DND-41 (cell line): ENCODE measurements around the gene FBXW5.

Source experiments
- ATAC-seq: fragments of 200-7000 bp; cut with Tn5 transposase; 3 replicates; pipeline ENCODE4 v1.9.1; 2021; ENCODE audit warnings: low read depth; ENCODE audit not compliant: insufficient read depth
- DNase-seq: peaks from one replicate; pipeline ENCODE4 v3.0.0-alpha.2; 2020
- H2AFZ ChIP-seq: 2 replicates; pipeline ENCODE4 v1.6.0; 2012; ENCODE audit warnings: low read depth, low read length
- H3K27ac ChIP-seq: 2 replicates; pipeline ENCODE4 v1.5.1; 2012; ENCODE audit warnings: low read length, inconsistent platforms
- H3K27me3 ChIP-seq: fragments of 200-600 bp; sonication (generic); 2 replicates; pipeline ENCODE4 v1.6.0; 2012; ENCODE audit warnings: low read length, mild to moderate bottlenecking, inconsistent platforms; ENCODE audit not compliant: insufficient read depth, poor library complexity
- H3K36me3 ChIP-seq: 2 replicates; pipeline ENCODE4 v1.5.1; 2012; ENCODE audit warnings: low read length, inconsistent platforms; ENCODE audit not compliant: insufficient read depth
- H3K4me1 ChIP-seq: 2 replicates; pipeline ENCODE4 v1.5.1; 2012; ENCODE audit warnings: mild to moderate bottlenecking, low read length; ENCODE audit not compliant: insufficient read depth
- H3K4me2 ChIP-seq: 2 replicates; pipeline ENCODE4 v1.6.0; 2012; ENCODE audit warnings: mild to moderate bottlenecking, moderate library complexity, low read length, inconsistent platforms; ENCODE audit not compliant: insufficient read depth
- H3K4me3 ChIP-seq, 2 experiments: fragments of 200-600 bp in 1 of 2; shearing (Covaris generic) in 1 of 2; 2 replicates each; pipeline ENCODE4 v1.5.1; 2012 to 2016; ENCODE audit warnings: inconsistent platforms in 2 of 2, low read length in 2 of 2, mild to moderate bottlenecking in 2 of 2, low read depth in 1 of 2, moderate library complexity in 1 of 2
- H3K79me2 ChIP-seq: 2 replicates; pipeline ENCODE4 v1.6.0; 2012; ENCODE audit warnings: low read length, inconsistent platforms; ENCODE audit not compliant: insufficient read depth
- H3K9ac ChIP-seq: 2 replicates; pipeline ENCODE4 v1.6.0; 2012; ENCODE audit warnings: low read depth, mild to moderate bottlenecking, inconsistent platforms, low read length, moderate library complexity
- H3K9me3 ChIP-seq: 2 replicates; pipeline ENCODE4 v1.5.1; 2012; ENCODE audit warnings: low read length, moderate library complexity, mild to moderate bottlenecking, inconsistent platforms; ENCODE audit not compliant: insufficient read depth, severe bottlenecking
- H4K20me1 ChIP-seq: 2 replicates; pipeline ENCODE4 v1.6.0; 2012; ENCODE audit warnings: low read length; ENCODE audit not compliant: insufficient read depth
- CTCF ChIP-seq: IDR thresholded peaks from 2 replicates; pipeline ENCODE4 v1.5.1; 2012; ENCODE audit warnings: borderline replicate concordance, low read length, moderate library complexity, mild to moderate bottlenecking; ENCODE audit not compliant: poor library complexity, severe bottlenecking; ENCODE audit errors: extremely low read depth
- EZH2 ChIP-seq: IDR thresholded peaks from 3 replicates; pipeline ENCODE4 v1.6.1; 2012; ENCODE audit warnings: borderline replicate concordance, low read depth, mild to moderate bottlenecking, moderate library complexity, low read length, inconsistent platforms; ENCODE audit not compliant: severe bottlenecking

FBXW5 gene, protein sequence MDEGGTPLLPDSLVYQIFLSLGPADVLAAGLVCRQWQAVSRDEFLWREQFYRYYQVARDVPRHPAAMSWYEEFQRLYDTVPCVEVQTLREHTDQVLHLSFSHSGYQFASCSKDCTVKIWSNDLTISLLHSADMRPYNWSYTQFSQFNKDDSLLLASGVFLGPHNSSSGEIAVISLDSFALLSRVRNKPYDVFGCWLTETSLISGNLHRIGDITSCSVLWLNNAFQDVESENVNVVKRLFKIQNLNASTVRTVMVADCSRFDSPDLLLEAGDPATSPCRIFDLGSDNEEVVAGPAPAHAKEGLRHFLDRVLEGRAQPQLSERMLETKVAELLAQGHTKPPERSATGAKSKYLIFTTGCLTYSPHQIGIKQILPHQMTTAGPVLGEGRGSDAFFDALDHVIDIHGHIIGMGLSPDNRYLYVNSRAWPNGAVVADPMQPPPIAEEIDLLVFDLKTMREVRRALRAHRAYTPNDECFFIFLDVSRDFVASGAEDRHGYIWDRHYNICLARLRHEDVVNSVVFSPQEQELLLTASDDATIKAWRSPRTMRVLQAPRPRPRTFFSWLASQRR

DNA sequence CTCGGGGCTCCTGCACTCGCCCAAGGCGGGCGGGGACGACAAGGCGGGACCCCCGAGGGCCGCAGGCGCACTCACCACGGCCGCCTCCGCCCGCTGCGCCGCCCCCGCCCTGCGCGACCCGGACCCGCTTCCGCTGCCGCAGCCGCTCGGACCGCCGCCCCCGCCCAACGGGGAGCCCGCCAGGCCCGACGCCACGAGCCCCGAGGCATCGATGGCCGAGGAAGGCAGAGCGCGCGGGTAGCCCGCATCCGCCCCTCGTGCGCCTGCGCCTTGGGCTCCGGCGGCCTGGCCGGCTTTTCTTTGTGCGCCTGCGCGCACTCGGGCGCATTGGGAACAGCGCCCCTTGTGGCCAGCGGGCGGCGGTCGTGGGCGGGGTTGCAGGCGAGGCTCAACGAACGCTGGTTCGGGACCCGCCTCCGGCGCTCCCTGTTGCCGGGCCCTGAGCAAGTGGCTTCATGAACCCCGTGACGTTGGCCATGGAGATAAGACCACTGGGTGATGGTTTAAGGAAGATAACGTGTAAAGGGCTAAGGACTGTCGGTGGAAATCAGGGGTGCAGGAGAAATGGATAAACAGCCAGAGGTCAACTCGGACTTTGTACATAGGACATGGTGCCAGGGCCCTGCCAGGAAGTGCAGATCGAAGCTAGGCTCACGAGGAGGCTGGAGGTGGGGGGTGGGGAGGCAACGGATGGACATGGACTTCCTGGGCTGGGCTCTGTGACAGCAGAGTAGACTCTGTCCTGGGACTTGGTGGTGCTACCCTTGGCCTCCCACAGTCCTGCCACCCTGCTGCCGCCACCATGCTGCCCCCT, at the start of gene FBXW5, which contains the start of gene C8G:
Gene FBXW5 (minus strand): TSS at position 220 of the 814 bp plus-strand sequence. CDS start 655 bp downstream, outside the sequence.
Gene C8G (plus strand): TSS at position 725 of the 814 bp plus-strand sequence. CDS start 78 bp downstream, at position 803.
- Histone ChIP-seq H4K20me1 (peaks cover 17% of the 10 kb centered on the region), H3K9ac (peak within 1 kb of the TSS; percentile 89), H3K9me3 (no peaks in the 10 kb centered on the region), H3K27me3 (no peaks in the 10 kb centered on the region), H3K4me3 (peak within 1 kb of the TSS; percentile 82 to 94; a peak in 3 of 4 replicates), H3K4me1 (peaks cover 35% of the 10 kb centered on the region), H3K79me2 (peaks cover 23% of the 10 kb centered on the region), H3K4me2 (peak within 1 kb of the TSS; percentile 91), H2AFZ (peak within 1 kb of the TSS; percentile 71), H3K27ac (peak within 1 kb of the TSS; percentile 84), H3K36me3 (peaks cover 32% of the 10 kb centered on the region)
- ATAC-seq (peak; percentile 79), DNase-seq (peak; percentile 93)
- peak; percentile 89 for TF ChIP-seq CTCF
- no peak for TF ChIP-seq EZH2

GRCh38 chr9:136992819-136993369, 48.4 kb upstream of the FBXW5 start:
- Histone ChIP-seq H3K27ac (peak overlapping the region; percentile 75), H2AFZ (peak overlapping the region; percentile 69), H3K4me2 (peak overlapping the region; percentile 98), H3K27me3 (peaks cover 2% of the 10 kb centered on the region), H3K79me2 (peaks cover 16% of the 10 kb centered on the region), H3K9ac (peak overlapping the region; percentile 88), H4K20me1 (peaks cover 26% of the 10 kb centered on the region), H3K36me3 (peaks cover 12% of the 10 kb centered on the region), H3K9me3 (no peaks in the 10 kb centered on the region), H3K4me3 (peak overlapping the region; percentile 58 to 76), H3K4me1 (peaks cover 16% of the 10 kb centered on the region)
- DNase-seq (no peak), ATAC-seq (no peak; the same call in 2 of the 3 replicates)
- TF ChIP-seq EZH2 (no peak), CTCF (peak; percentile 16)

DNA sequence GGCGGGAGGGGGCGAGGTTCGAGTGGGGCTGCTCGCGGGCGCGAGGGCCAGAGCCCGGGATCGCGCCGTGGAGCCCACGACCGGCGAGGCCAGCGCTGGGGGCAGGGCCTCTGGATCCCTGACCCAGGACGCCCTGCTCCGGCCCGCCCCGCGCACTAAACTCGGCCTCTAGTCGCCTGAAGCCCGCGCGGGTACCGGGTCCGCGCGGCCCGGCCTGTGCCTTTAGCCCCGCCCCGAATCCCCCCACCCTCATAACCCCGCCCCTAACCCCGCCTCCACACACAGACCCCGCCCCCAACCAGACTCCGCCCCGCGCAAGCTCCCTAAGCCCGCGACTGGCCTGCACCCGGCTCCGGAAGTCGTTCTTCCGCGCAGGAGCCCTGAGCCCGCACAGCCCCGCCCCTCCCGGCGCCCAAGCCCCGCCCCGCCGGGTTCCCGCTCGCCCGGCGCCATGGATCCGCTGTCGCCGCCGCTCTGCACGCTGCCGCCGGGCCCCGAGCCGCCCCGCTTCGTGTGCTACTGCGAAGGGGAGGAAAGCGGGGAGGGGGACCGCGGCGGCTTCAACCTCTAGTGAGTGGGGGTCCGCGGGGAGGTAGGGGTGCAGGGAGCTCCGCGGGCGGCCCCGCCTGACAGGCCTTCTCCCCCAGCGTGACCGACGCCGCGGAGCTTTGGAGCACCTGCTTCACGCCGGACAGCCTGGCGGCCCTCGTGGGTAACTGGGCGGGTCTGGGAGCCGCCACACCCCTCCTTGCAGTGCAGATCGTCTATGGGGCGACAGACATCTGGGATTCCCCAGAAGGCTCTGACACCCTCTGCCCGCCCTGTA, 47.7 kb upstream of the FBXW5 start, which contains the start of gene PAXX:
Gene PAXX (plus strand): TSS at position 430 of the 826 bp plus-strand sequence. CDS start 22 bp downstream, at position 452.
- Histone ChIP-seq H3K27ac (peak within 1 kb of the TSS; percentile 75), H3K27me3 (peaks cover 2% of the 10 kb centered on the region), H4K20me1 (peaks cover 26% of the 10 kb centered on the region), H3K4me2 (peak within 1 kb of the TSS; percentile 98), H3K4me1 (peaks cover 16% of the 10 kb centered on the region), H3K79me2 (peaks cover 16% of the 10 kb centered on the region), H3K9ac (peak within 1 kb of the TSS; percentile 88), H2AFZ (peak within 1 kb of the TSS; percentile 69), H3K36me3 (peaks cover 12% of the 10 kb centered on the region), H3K4me3 (peak within 1 kb of the TSS; percentile 58 to 76), H3K9me3 (no peaks in the 10 kb centered on the region)
- TF ChIP-seq EZH2 (no peak), CTCF (no peak)
- DNase-seq = peak; percentile 92
- ATAC-seq = peak; percentile 88
